GM19324 (cell line): Measurements from ENCODE around the gene PROC.

ENCODE experiments used
- ATAC-seq: cut with Tn5 transposase; IDR thresholded peaks from one replicate; pipeline ENCODE4 v1.9.1; 2021; ENCODE audit warnings: mild to moderate bottlenecking, moderate library complexity; ENCODE audit not compliant: unreplicated experiment, low FRiP score

Gene PROC

GRCh38 chr2:127453392-127454171 lies 35.4 kb downstream of the PROC start:
- no peak for ATAC-seq

DNA sequence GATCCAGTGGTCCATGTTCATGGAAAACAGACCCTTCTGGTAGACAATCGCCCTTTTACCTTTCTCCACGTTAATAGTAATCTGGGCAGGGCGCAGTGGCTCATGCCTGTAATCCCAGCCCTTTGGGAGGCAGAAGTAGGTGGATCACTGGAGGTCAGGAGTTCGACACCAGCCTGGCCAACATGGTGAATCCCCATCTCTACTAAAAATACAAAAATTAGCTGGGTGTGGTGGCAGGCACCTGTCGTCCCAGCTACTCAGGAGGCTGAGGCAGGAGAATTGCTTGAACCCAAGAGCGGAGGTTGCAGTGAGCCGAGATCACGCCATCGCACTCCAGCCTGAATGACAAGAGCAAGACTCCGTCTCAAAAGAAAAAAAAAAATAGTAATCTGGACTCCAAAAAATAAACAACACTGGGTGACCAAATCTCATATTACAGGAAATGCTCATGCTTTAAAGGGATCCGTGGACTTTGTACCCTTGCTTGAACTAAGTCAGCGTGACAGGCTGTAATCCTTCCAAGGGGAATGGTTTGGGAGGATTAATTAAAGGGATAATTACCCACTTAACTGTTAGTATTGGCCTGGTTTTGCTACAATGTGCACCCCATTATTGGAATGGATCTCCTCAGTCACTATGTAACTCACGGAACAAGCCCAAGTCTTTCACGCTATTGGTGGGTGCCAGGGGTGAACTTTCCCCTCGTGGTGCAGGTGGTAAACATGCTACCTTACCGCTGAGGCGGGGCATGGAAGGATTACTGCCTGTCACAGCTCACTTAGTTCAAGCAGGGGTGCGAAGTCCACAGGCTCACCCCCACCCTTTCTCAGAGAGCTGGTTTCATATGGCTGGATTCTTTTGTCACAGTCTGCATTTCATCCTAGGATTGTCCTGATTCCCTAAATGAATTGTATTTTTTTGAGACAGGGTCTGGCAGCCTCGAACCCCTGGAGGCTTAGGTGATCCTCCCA lies 36.7 kb downstream of the PROC start:
- ATAC-seq: no peak

- no peak for ATAC-seq
Observed at GRCh38 chr2:127455566-127456493, 37.6 kb downstream of the PROC start.

DNA sequence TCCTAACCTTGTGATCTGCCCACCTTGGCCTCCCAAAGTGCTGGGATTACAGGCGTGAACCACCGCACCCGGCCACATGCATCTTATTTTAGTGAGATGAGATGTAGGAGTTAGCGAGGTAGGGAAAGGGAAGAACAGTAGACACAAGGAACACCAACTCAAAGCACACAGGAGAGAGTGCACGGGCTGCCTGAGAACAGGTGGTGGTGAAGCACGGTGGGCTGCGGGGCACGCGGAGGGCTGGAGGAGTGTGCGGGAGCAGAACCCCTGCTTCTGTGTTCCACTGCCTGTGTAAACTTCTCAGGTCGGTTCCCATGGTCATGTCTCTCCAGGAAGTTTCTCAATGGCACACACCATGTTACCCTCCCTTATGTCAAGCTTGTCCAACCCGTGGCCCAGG lies 38.7 kb downstream of the PROC start:
- no peak for ATAC-seq

GRCh38 chr2:127462461-127462860 lies 44.2 kb downstream of the PROC start:
- no peak for ATAC-seq

- ATAC-seq: no peak
Observed at GRCh38 chr2:127463155-127463991, 45.1 kb downstream of the PROC start.

DNA sequence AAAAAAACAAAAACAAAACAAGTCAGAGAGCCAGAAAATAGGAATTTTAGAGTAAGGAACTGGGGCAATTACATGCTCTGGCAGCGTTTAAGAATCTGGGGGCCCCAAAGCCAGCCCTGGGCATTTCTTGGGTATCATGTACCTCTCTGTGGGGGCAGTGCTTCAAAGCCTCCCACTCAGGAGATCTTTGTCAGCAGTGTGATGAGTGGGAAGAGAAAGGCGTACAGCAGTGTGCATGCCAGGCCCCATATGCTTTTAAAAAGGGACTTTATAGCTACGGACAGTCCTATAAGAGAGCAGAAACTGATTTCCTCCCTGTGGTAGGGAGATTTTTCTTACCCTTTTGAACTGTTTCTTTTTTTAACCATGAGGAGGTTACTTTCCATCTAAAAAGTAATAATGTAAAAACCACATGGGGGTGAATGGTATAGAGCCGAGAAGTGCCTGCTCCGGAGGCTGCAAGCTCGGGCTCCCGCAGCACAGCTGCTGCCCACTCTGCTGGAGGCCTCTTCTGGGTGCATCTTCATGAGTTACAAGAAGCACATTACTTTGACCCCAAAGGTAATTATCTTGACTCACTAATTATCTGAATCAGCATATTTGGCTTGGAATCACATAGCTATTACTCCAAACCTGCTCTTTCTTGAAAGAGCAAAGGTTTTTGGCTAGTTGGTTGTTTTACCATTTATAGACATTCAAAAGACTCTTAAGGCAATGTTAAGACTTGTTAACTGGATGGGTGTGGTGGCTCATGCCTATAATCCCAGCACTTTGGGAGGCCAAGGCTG lies 46.4 kb downstream of the PROC start:
- ATAC-seq: no peak

- ATAC-seq: no peak
Observed at GRCh38 chr2:127465258-127465657, 47.0 kb downstream of the PROC start.

DNA sequence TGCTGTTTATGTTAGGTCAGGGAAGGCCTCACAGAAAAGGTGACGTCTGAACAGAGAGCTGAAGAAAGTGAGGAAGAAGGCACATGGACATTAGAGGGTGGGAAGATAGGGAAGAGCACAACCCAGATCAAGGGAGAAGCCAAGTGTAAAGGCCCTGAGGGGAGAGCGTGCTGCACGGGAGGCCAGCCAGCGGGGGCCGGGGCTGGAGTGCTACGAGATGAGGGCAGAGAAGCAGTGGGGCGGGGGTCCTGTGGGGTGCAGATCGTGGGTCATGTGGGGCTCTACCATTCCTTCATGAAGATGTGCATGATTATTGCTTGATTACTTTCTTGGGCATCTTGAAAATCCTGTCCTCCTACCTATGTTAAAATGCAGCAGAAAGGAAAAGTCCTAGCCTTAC lies 50.8 kb downstream of the PROC start:
- no peak for ATAC-seq

- ATAC-seq: no peak
Observed at GRCh38 chr2:127469974-127470373, 51.7 kb downstream of the PROC start.

DNA sequence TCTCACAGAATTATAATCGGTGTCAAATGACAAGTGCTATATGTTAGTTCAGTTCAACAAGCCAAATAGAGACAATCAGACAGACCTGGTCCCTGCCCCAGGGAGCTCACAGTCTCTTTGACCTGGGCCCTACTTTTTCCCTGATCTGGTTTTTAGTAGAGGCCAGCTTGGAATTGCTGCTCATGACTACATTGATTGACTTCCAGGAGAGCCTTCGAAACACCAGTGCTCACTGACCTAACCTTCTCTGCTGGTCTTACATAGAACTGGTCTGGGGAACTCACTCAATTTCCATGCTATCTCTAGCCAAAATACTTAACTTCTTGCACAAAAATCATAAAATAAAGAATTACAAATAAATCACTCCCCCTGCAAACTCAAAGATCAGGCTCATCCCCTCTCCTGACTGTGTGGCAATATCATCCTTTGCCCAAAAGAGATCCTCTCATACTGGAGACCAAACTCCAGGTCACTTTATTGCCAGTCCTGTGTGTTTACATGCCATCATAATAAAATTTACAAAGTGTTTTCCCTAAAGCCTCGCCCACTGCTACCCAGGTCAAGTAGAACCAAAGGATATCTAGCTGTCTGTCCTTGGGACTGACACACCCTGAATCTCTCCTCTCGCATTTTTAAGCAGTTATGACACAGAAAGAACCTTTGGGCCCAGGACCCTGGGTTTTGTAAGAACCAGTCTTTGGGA lies 53.2 kb downstream of the PROC start:
- no peak for ATAC-seq

DNA sequence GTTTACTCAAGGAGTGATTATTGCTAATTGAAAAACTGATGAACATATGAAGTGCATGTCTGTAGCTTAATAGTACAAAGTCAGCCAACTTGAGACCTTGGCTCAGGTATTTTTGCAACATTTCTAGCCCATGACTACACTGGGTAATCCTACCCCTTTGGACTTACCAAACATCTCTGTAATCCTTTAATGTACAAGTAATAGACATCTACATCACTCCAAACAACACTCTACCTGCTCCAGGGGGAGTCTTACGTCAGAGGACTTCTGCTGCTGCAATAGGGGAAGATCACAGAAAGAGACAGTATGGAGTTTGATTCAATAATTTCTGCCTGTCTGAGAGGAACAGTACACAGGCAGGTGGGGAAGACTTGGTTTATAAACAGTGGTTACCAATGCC lies 54.0 kb downstream of the PROC start:
- ATAC-seq: no peak

DNA sequence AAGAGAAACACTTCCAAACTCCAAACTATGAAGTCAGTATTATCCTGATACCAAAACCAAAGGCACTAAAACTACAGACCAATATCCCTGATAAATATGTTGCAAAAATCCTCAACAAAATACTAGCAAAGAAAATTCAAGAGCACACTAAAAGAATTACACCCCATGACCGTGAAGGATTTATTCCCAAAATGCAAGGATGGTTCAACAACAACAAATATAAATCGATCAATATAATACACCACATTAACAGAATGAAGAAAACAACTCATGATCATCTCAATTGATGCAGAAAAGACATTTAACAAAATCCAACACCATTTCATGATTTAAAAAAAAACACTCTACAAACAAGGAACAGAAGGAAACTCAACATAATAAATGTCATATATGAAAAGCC lies 57.6 kb downstream of the PROC start:
- no peak for ATAC-seq
